GM08714 (cell line): ENCODE results near the gene PARM1.

Experiments used
- H3K4me3 ChIP-seq: fragments of 200-500 bp; sonication (Bioruptor generic); 2 replicates; pipeline ENCODE4 v1.5.1; 2014; ENCODE audit warnings: mild to moderate bottlenecking, low read length, inconsistent platforms
- ZNF274 ChIP-seq: IDR thresholded peaks from 2 replicates; pipeline ENCODE4 v1.6.1; 2012; ENCODE audit warnings: mild to moderate bottlenecking, low read depth, low read length

PARM1 gene

GRCh38 chr4:75018811-75019479, 86.0 kb downstream of the PARM1 start:
- no peak for TF ChIP-seq ZNF274
- H3K4me3 ChIP-seq: no peak overlapping the region

- no peak for TF ChIP-seq ZNF274
These were observed 92.5 kb downstream of the PARM1 start for GRCh38 chr4:75025431-75025830.

GRCh38 chr4:75028196-75028854, 95.4 kb downstream of the PARM1 start:
- no peak overlapping the region for H3K4me3 ChIP-seq
- no peak for TF ChIP-seq ZNF274

More at GRCh38 chr4:75025431-75025830, 92.5 kb downstream of the PARM1 start:
- no peak overlapping the region for H3K4me3 ChIP-seq

GRCh38 chr4:75030028-75030427, 97.1 kb downstream of the PARM1 start:
- no peak overlapping the region for H3K4me3 ChIP-seq
- no peak for TF ChIP-seq ZNF274

- no peak for TF ChIP-seq ZNF274
- no peak overlapping the region for H3K4me3 ChIP-seq
These were observed 97.8 kb downstream of the PARM1 start for GRCh38 chr4:75030649-75031235.

GRCh38 chr4:75031775-75032174, 98.9 kb downstream of the PARM1 start:
- no peak for TF ChIP-seq ZNF274
- no peak overlapping the region for H3K4me3 ChIP-seq

GRCh38 chr4:75034523-75034922, 101.6 kb downstream of the PARM1 start:
- TF ChIP-seq ZNF274: no peak

GRCh38 chr4:75035321-75035720, 102.4 kb downstream of the PARM1 start:
- no peak for TF ChIP-seq ZNF274
- no peak overlapping the region for H3K4me3 ChIP-seq

More at GRCh38 chr4:75034523-75034922, 101.6 kb downstream of the PARM1 start:
- no peak overlapping the region for H3K4me3 ChIP-seq

- TF ChIP-seq ZNF274: no peak
- no peak overlapping the region for H3K4me3 ChIP-seq
These were observed 103.3 kb downstream of the PARM1 start for GRCh38 chr4:75036046-75036830.

- no peak for TF ChIP-seq ZNF274
- H3K4me3 ChIP-seq: no peak overlapping the region
These were observed 104.3 kb downstream of the PARM1 start for GRCh38 chr4:75037252-75037651.

GRCh38 chr4:75038376-75038775, 105.5 kb downstream of the PARM1 start:
- TF ChIP-seq ZNF274: no peak

GRCh38 chr4:75040703-75041102, 107.8 kb downstream of the PARM1 start:
- no peak for TF ChIP-seq ZNF274

More at GRCh38 chr4:75038376-75038775, 105.5 kb downstream of the PARM1 start:
- no peak overlapping the region for H3K4me3 ChIP-seq

GRCh38 chr4:75042601-75043208, 109.8 kb downstream of the PARM1 start:
- no peak for TF ChIP-seq ZNF274
- H3K4me3 ChIP-seq: no peak overlapping the region

More at GRCh38 chr4:75040703-75041102, 107.8 kb downstream of the PARM1 start:
- H3K4me3 ChIP-seq: no peak overlapping the region

GRCh38 chr4:75046226-75046625, 113.3 kb downstream of the PARM1 start:
- TF ChIP-seq ZNF274: no peak
- H3K4me3 ChIP-seq: no peak overlapping the region

- TF ChIP-seq ZNF274: no peak
- no peak overlapping the region for H3K4me3 ChIP-seq
These were observed 113.7 kb downstream of the PARM1 start for GRCh38 chr4:75046641-75047040.
